Mesenchymal stem cell (in vitro differentiated cells and primary cell): Measurements from ENCODE around the gene CCNA1.

Experiments
- DNase-seq: peaks from one replicate; pipeline ENCODE4 v3.0.0-alpha.2; 2013
- H2AFZ ChIP-seq: one replicate; pipeline ENCODE4 v1.6.1; 2013; ENCODE audit warnings: low read depth, mild to moderate bottlenecking, control low read depth, inconsistent platforms, low read length, moderate library complexity
- H2AK5ac ChIP-seq: 2 replicates; pipeline ENCODE4 v1.6.1; 2013; ENCODE audit warnings: low read length, moderate library complexity, mild to moderate bottlenecking, inconsistent platforms; ENCODE audit not compliant: severe bottlenecking
- H2BK120ac ChIP-seq: one replicate; pipeline ENCODE4 v1.6.1; 2013; ENCODE audit warnings: low read depth, mild to moderate bottlenecking, inconsistent platforms, low read length, moderate library complexity
- H2BK12ac ChIP-seq, 2 experiments: one replicate each; pipeline ENCODE4 v1.6.1; 2013; ENCODE audit warnings: inconsistent platforms in 2 of 2, low read length in 2 of 2, mild to moderate bottlenecking in 2 of 2, moderate library complexity in 2 of 2, control low read depth in 1 of 2
- H2BK15ac ChIP-seq: one replicate; pipeline ENCODE4 v1.6.1; 2013; ENCODE audit warnings: mild to moderate bottlenecking, low read depth, inconsistent platforms; ENCODE audit not compliant: poor library complexity, severe bottlenecking
- H2BK5ac ChIP-seq: 2 replicates; pipeline ENCODE4 v1.6.1; 2013; ENCODE audit warnings: low read depth, mild to moderate bottlenecking, low read length, control low read depth, inconsistent platforms; ENCODE audit not compliant: poor library complexity, severe bottlenecking
- H3K14ac ChIP-seq, 2 experiments: one replicate each; pipeline ENCODE4 v1.6.1; 2013; ENCODE audit warnings: inconsistent platforms in 2 of 2, low read length in 2 of 2, control low read depth in 1 of 2, mild to moderate bottlenecking in 1 of 2, moderate library complexity in 1 of 2
- H3K18ac ChIP-seq, 2 experiments: one replicate each; pipeline ENCODE4 v1.6.1; 2013; ENCODE audit warnings: inconsistent platforms in 2 of 2, low read length in 2 of 2, control low read depth in 1 of 2, low read depth in 1 of 2, mild to moderate bottlenecking in 1 of 2
- H3K23ac ChIP-seq, 2 experiments: one replicate each; pipeline ENCODE4 v1.6.1; 2013; ENCODE audit warnings: inconsistent platforms in 2 of 2, low read length in 2 of 2, mild to moderate bottlenecking in 2 of 2, moderate library complexity in 2 of 2, control low read depth in 1 of 2
- H3K27ac ChIP-seq: 2 replicates; pipeline ENCODE4 v1.5.1; 2013; ENCODE audit warnings: mild to moderate bottlenecking, moderate library complexity, low read length, control low read depth, inconsistent platforms; ENCODE audit not compliant: poor library complexity, severe bottlenecking
- H3K27me3 ChIP-seq, 2 experiments: 2 replicates each; pipeline versions ENCODE4 v1.6.1 to v1.7.0; 2013; ENCODE audit warnings: low read length in 2 of 2, mild to moderate bottlenecking in 2 of 2, moderate library complexity in 2 of 2, control low read depth in 1 of 2, inconsistent platforms in 1 of 2; ENCODE audit not compliant: control insufficient read depth in 1 of 2, insufficient read depth in 1 of 2
- H3K36me3 ChIP-seq, 2 experiments: 2 replicates each; pipeline versions ENCODE4 v1.6.1 to v1.7.0; 2013; ENCODE audit warnings: low read length in 2 of 2, control low read depth in 1 of 2, inconsistent platforms in 1 of 2, low read depth in 1 of 2, mild to moderate bottlenecking in 1 of 2; ENCODE audit not compliant: insufficient read depth in 2 of 2, control insufficient read depth in 1 of 2
- H3K4ac ChIP-seq, 2 experiments: one replicate each; pipeline ENCODE4 v1.6.1; 2013; ENCODE audit warnings: inconsistent platforms in 2 of 2, low read length in 2 of 2, mild to moderate bottlenecking in 2 of 2, moderate library complexity in 2 of 2, control low read depth in 1 of 2, low read depth in 1 of 2
- H3K4me1 ChIP-seq: 2 replicates; pipeline ENCODE4 v1.6.1; 2013; ENCODE audit warnings: low read depth, low read length, control low read depth; ENCODE audit not compliant: control insufficient read depth, insufficient read depth
- H3K4me2 ChIP-seq: 2 replicates; pipeline ENCODE4 v1.6.1; 2013; ENCODE audit warnings: low read length, mild to moderate bottlenecking, inconsistent platforms; ENCODE audit not compliant: poor library complexity, severe bottlenecking
- H3K4me3 ChIP-seq, 2 experiments: 2 replicates each; pipeline versions ENCODE4 v1.5.1 to v1.7.0; 2013; ENCODE audit warnings: low read length in 2 of 2, mild to moderate bottlenecking in 2 of 2, control low read depth in 1 of 2, low read depth in 1 of 2; ENCODE audit not compliant: insufficient read depth in 1 of 2
- H3K79me1 ChIP-seq: replicated peaks from 2 replicates; pipeline ENCODE4 v1.6.1; 2013; ENCODE audit warnings: mild to moderate bottlenecking, control low read depth, low read length, inconsistent platforms; ENCODE audit not compliant: poor library complexity, severe bottlenecking
- H3K9ac ChIP-seq: 2 replicates; pipeline ENCODE4 v1.7.0; 2013; ENCODE audit warnings: mild to moderate bottlenecking, low read length, moderate library complexity
- H3K9me3 ChIP-seq: 2 replicates; pipeline ENCODE4 v1.7.0; 2013; ENCODE audit warnings: mild to moderate bottlenecking, low read length; ENCODE audit not compliant: control insufficient read depth
- H4K8ac ChIP-seq: one replicate; pipeline ENCODE4 v1.6.1; 2013; ENCODE audit warnings: inconsistent platforms, mild to moderate bottlenecking, low read length, moderate library complexity
- H4K91ac ChIP-seq: one replicate; pipeline ENCODE4 v1.6.1; 2013; ENCODE audit warnings: mild to moderate bottlenecking, low read length, inconsistent platforms
- WGBS: methylation state at CpG from one replicate; pipeline ENCODE4 v1.1.7; 2013; ENCODE audit warnings: mixed read lengths; 5-methylcytosine and 5-hydroxymethylcytosine counted together

Gene CCNA1

GRCh38 chr13:36480726-36481427 is 48.6 kb downstream of the CCNA1 start:
- no peak overlapping the region for H3K4me2 ChIP-seq
- no peak overlapping the region for H3K18ac ChIP-seq
- no peaks in the 10 kb centered on the region for H3K36me3 ChIP-seq
- no peak overlapping the region for H3K27ac ChIP-seq
- H3K9ac ChIP-seq = no peak overlapping the region
- H2BK15ac ChIP-seq = no peak overlapping the region
- H2BK120ac ChIP-seq = no peak overlapping the region
- no peak overlapping the region for H2AFZ ChIP-seq
- no peak overlapping the region for H3K4me3 ChIP-seq
- H3K14ac ChIP-seq = no peak overlapping the region
- no peaks in the 10 kb centered on the region for H3K79me1 ChIP-seq
- no peak overlapping the region for H2BK5ac ChIP-seq
- peaks cover 19% of the 10 kb centered on the region for H3K9me3 ChIP-seq
- H3K23ac ChIP-seq = no peak overlapping the region
- DNase-seq = no peak
- no peak overlapping the region for H3K4ac ChIP-seq
- H4K8ac ChIP-seq = no peak overlapping the region
- no peak overlapping the region for H4K91ac ChIP-seq
- no peak overlapping the region for H2BK12ac ChIP-seq
- 57% methylated on average over 1 of the region's 2 CpGs for WGBS
- no peaks in the 10 kb centered on the region for H3K27me3 ChIP-seq
- no peak overlapping the region for H2AK5ac ChIP-seq
- H3K4me1 ChIP-seq = no peaks in the 10 kb centered on the region

DNA sequence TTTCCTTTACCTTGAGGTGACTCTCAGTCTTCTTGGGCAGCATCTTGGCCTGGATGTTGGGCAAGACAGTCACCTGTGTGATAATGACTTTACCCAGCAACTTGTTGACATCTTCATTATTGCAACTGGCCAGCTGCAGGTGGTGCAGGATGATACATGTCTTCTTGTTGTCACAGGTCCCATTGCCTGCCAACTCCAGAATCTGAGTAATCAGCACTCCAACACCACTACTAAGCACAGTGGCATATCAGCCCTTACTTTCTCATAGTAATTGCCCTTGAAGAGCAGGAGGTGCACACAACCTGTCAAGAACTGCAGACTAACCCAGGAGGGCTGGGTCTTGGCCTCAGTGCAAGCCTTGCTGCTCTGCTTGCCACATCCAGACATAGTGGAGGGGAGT is 57.8 kb downstream of the CCNA1 start:
- no peaks in the 10 kb centered on the region for H3K36me3 ChIP-seq
- H2BK5ac ChIP-seq = no peak overlapping the region
- no peak overlapping the region for H3K9ac ChIP-seq
- H2AK5ac ChIP-seq = no peak overlapping the region
- H2BK120ac ChIP-seq = no peak overlapping the region
- no peak overlapping the region for H3K4me2 ChIP-seq
- H2AFZ ChIP-seq = no peak overlapping the region
- H4K91ac ChIP-seq = no peak overlapping the region
- no peaks in the 10 kb centered on the region for H3K4me1 ChIP-seq
- H3K4me3 ChIP-seq = no peak overlapping the region
- no peak overlapping the region for H3K23ac ChIP-seq
- no peak overlapping the region for H3K18ac ChIP-seq
- no peak overlapping the region for H2BK12ac ChIP-seq
- H2BK15ac ChIP-seq = no peak overlapping the region
- no peaks in the 10 kb centered on the region for H3K79me1 ChIP-seq
- H3K27ac ChIP-seq = no peak overlapping the region
- H3K27me3 ChIP-seq = peaks cover 0 to 6% of the 10 kb centered on the region in 2 experiments
- DNase-seq = no peak
- H4K8ac ChIP-seq = no peak overlapping the region
- H3K14ac ChIP-seq = no peak overlapping the region
- no peak overlapping the region for H3K4ac ChIP-seq
- no peaks in the 10 kb centered on the region for H3K9me3 ChIP-seq
